Measurements from ENCODE around the gene VTI1B.
"Not testable (repeated sequence)": the region's sequence is repeated elsewhere in the genome, so short reads cannot be mapped to it uniquely, and the experiment has no call there.

Gene VTI1B

GRCh38 chr14:67674480-67675218 lies at the start of gene VTI1B:
Gene VTI1B, minus strand, starts transcription at chr14:67674632. Its CDS starts 143 bp downstream, at chr14:67674489.
- no peak for DNase-seq (ENCODE audit: low read depth, low spot score)

- no peak for DNase-seq (ENCODE audit: low read depth, low spot score)
Observed at GRCh38 chr14:67722293-67722692, 47.9 kb upstream of the VTI1B start.

- DNase-seq (ENCODE audit: low read depth, low spot score): no peak
Observed at GRCh38 chr14:67721875-67722274, 47.4 kb upstream of the VTI1B start.

GRCh38 chr14:67719866-67720265 lies 45.4 kb upstream of the VTI1B start:
- DNase-seq (ENCODE audit: low read depth, low spot score): no peak

GRCh38 chr14:67719385-67719784 lies 45.0 kb upstream of the VTI1B start:
- DNase-seq (ENCODE audit: low read depth, low spot score): not testable (repeated sequence)

GRCh38 chr14:67718265-67718664 lies 43.8 kb upstream of the VTI1B start:
- no peak for DNase-seq (ENCODE audit: low read depth, low spot score)

GRCh38 chr14:67717048-67717447 lies 42.6 kb upstream of the VTI1B start:
- DNase-seq (ENCODE audit: low read depth, low spot score): no peak

GRCh38 chr14:67710209-67710608 lies 35.8 kb upstream of the VTI1B start:
- no peak for DNase-seq (ENCODE audit: low read depth, low spot score)

GRCh38 chr14:67709796-67710195 lies 35.4 kb upstream of the VTI1B start:
- DNase-seq (ENCODE audit: low read depth, low spot score): not testable (repeated sequence)

- DNase-seq (ENCODE audit: low read depth, low spot score): not testable (repeated sequence)
Observed at GRCh38 chr14:67709346-67709745, 34.9 kb upstream of the VTI1B start.

GRCh38 chr14:67705211-67705610 lies 30.8 kb upstream of the VTI1B start:
- no peak for DNase-seq (ENCODE audit: low read depth, low spot score)

- DNase-seq (ENCODE audit: low read depth, low spot score): peak; percentile 12
Observed at GRCh38 chr14:67704484-67705089, 30.2 kb upstream of the VTI1B start.

- DNase-seq (ENCODE audit: low read depth, low spot score): no peak
Observed at GRCh38 chr14:67703997-67704396, 29.6 kb upstream of the VTI1B start.

GRCh38 chr14:67701492-67701891 lies 27.1 kb upstream of the VTI1B start, which contains the start of gene RDH12:
Gene RDH12, plus strand, starts transcription at chr14:67701886. Its CDS starts 20,757 bp downstream, at chr14:67722643.
- DNase-seq (ENCODE audit: low read depth, low spot score): not testable (repeated sequence)

- DNase-seq (ENCODE audit: low read depth, low spot score): no peak
Observed at GRCh38 chr14:67698179-67698578, 23.7 kb upstream of the VTI1B start.

GRCh38 chr14:67697006-67697405 lies 22.6 kb upstream of the VTI1B start:
- no peak for DNase-seq (ENCODE audit: low read depth, low spot score)

GRCh38 chr14:67695394-67695949 lies 21.0 kb upstream of the VTI1B start, which contains the start of gene RDH11:
Gene RDH11, minus strand, starts transcription at chr14:67695764. Its CDS starts 61 bp downstream, at chr14:67695703.
- DNase-seq (ENCODE audit: low read depth, low spot score): peak; percentile 75

GRCh38 chr14:67694791-67695393 lies 20.5 kb upstream of the VTI1B start:
- peak; percentile 86 for DNase-seq (ENCODE audit: low read depth, low spot score)

- DNase-seq (ENCODE audit: low read depth, low spot score): no peak
Observed at GRCh38 chr14:67690011-67690410, 15.6 kb upstream of the VTI1B start.

GRCh38 chr14:67683842-67684241 lies 9.4 kb upstream of the VTI1B start:
- DNase-seq (ENCODE audit: low read depth, low spot score): no peak

- DNase-seq (ENCODE audit: low read depth, low spot score): no peak
Observed at GRCh38 chr14:67680941-67681340, 6.5 kb upstream of the VTI1B start.

- DNase-seq (ENCODE audit: low read depth, low spot score): no peak
Observed at GRCh38 chr14:67680121-67680602, 5.7 kb upstream of the VTI1B start.
